ENCODE results near the gene MRM2. TPM values are rescaled to one million over a fixed set of nuclear protein-coding genes. Genes with fewer than 3 reads are reported as not detected.

MRM2 gene
- polyA plus RNA-seq, 2 of the 4 experiments (the other 2 are of a cell fraction): 35.6 to 44.0 TPM

GRCh38 chr7:2237109-2237602, 4.8 kb downstream of the MRM2 start:
- H3K4me2 ChIP-seq: no peak overlapping the region
- H3K27ac ChIP-seq: peak overlapping the region in 1 of 2 experiments; percentile 39; a peak in 2 of 6 replicates
- no peak for FAIRE-seq
- no peak overlapping the region for H3K4me3 ChIP-seq
- POLR2A ChIA-PET: interaction anchor here (1.3 kb wide), 1 partner anchor 11 kb away, joined by 3 read pairs; no protein-coding TSS in a partner anchor
- no peak for TF ChIP-seq BCL3 (IDR thresholded peaks at IDR 0.05)
- no peak for TF ChIP-seq CTCF (IDR thresholded peaks at IDR 0.05)
- WGBS (ENCODE audit: missing lambda C conversion rate): 94% methylated on average over 12 of the region's 12 CpGs
- no peaks in the 10 kb centered on the region for H3K9me3 ChIP-seq
- peaks cover 15% of the 10 kb centered on the region; the same call in 2 of the 3 replicates for H3K4me1 ChIP-seq
- no peak for DNase-seq (ENCODE audit: low read depth in 1 of 2, low spot score in 1 of 2)
- CTCF ChIA-PET: interaction anchor here (0.6 to 1.3 kb wide), 3 partner anchors 11 to 67 kb away, joined by 3 to 4 read pairs (median 3); no protein-coding TSS in a partner anchor
- no peak for ATAC-seq

- peaks cover 17% of the 10 kb centered on the region; the same call in 2 of the 3 replicates for H3K4me1 ChIP-seq
- H3K4me2 ChIP-seq: no peak overlapping the region; the same call in 2 of the 3 replicates
- ChIA-PET CTCF (interaction anchor here (0.7 to 2.9 kb wide), 3 partner anchors 12 to 570 kb away, joined by 3 to 6 read pairs (median 4); no protein-coding TSS in a partner anchor), POLR2A (interaction anchor here (0.7 kb wide), 1 partner anchor 8 kb away, joined by 3 read pairs; the partner anchor contains the start of genes MRM2 and NUDT1)
- TF ChIP-seq BHLHE40 (IDR thresholded peaks at IDR 0.05; ENCODE audit: low read depth, low read length): no peak
- no peak for TF ChIP-seq CBX2 (IDR thresholded peaks at IDR 0.05; ENCODE audit: borderline replicate concordance, low read depth)
- TF ChIP-seq NPAS2 (CRISPR knock-in tag; IDR thresholded peaks at IDR 0.05; ENCODE audit: borderline replicate concordance): no peak
- TF ChIP-seq PHF8 (IDR thresholded peaks at IDR 0.05; ENCODE audit: borderline replicate concordance, low read depth): no peak
- no peak for TF ChIP-seq ELK1 (IDR thresholded peaks at IDR 0.05; ENCODE audit: low read depth, low read length)
- TF ChIP-seq CEBPB (IDR thresholded peaks at IDR 0.05): no peak
- H3K4me3 ChIP-seq: no peak overlapping the region
- no peaks in the 10 kb centered on the region for H3K9me3 ChIP-seq
- no peak overlapping the region for H3K27ac ChIP-seq
- DNase-seq (ENCODE audit: low read depth in 1 of 2, low spot score in 1 of 2) (no peak), ATAC-seq (no peak), FAIRE-seq (no peak)
- 82% methylated on average over 3 of the region's 3 CpGs for WGBS (ENCODE audit: missing lambda C conversion rate)
Measured at GRCh38 chr7:2233926-2234325, 8.1 kb downstream of the MRM2 start.

- ChIA-PET CTCF (interaction anchor here (0.7 to 1.1 kb wide), 3 partner anchors 13 to 72 kb away, joined by 3 read pairs; no protein-coding TSS in a partner anchor), POLR2A (interaction anchor here (1.0 to 1.7 kb wide), 2 partner anchors 9 to 57 kb away, joined by 3 to 8 read pairs; partner anchors contain the start of genes MRM2 and NUDT1)
- no peak for FAIRE-seq
- no peak for TF ChIP-seq EHMT2 (IDR thresholded peaks at IDR 0.05; ENCODE audit: low read depth)
- TF ChIP-seq POLR2A (IDR thresholded peaks at IDR 0.05; ENCODE audit: low read length): peak; percentile 82
- TF ChIP-seq MAX (IDR thresholded peaks at IDR 0.05): peak; percentile 64
- no peak for TF ChIP-seq HOXB5 (CRISPR knock-in tag; IDR thresholded peaks at IDR 0.05)
- TF ChIP-seq ZC3H11A (IDR thresholded peaks at IDR 0.05): no peak
- peak; percentile 50; the same call in 1 of the 2 replicates for TF ChIP-seq PHF8 (IDR thresholded peaks at IDR 0.05; ENCODE audit: borderline replicate concordance, low read depth)
- TF ChIP-seq E2F6 (IDR thresholded peaks at IDR 0.05; ENCODE audit: borderline replicate concordance, low read depth): no peak
- TF ChIP-seq EHF (CRISPR knock-in tag; IDR thresholded peaks at IDR 0.05): no peak
- TF ChIP-seq HEYL (CRISPR knock-in tag; IDR thresholded peaks at IDR 0.05): no peak
- TF ChIP-seq PBX3 (IDR thresholded peaks at IDR 0.05): 0 out of 2 replicates have a peak, but pooled peaks have one; percentile 37
- peak; percentile 56 for TF ChIP-seq KDM5A (IDR thresholded peaks at IDR 0.05)
- no peak for TF ChIP-seq RNF2 (IDR thresholded peaks at IDR 0.05; ENCODE audit: borderline replicate concordance, low read depth)
- TF ChIP-seq HMGXB4 (CRISPR knock-in tag; IDR thresholded peaks at IDR 0.05; ENCODE audit: borderline replicate concordance): peak; percentile 51; the same call in 1 of the 2 replicates
- TF ChIP-seq HDAC2 (IDR thresholded peaks at IDR 0.05): no peak
- no peak for TF ChIP-seq ZSCAN20 (CRISPR knock-in tag; IDR thresholded peaks at IDR 0.05)
- no peak for TF ChIP-seq JUNB (IDR thresholded peaks at IDR 0.05)
Measured at GRCh38 chr7:2232766-2233520, 9.1 kb downstream of the MRM2 start, which contains the start of gene MAD1L1. TSS of gene MAD1L1 (minus strand) at chr7:2232945. CDS start at chr7:2230133, 2,812 bp downstream.

More at GRCh38 chr7:2232766-2233520, 9.1 kb downstream of the MRM2 start, which contains the start of gene MAD1L1:
- Histone ChIP-seq H3K9me3 (no peaks in the 10 kb centered on the region), H3K4me1 (peaks cover 17% of the 10 kb centered on the region; the same call in 2 of the 3 replicates), H3K4me2 (peak within 1 kb of the TSS; percentile 81), H3K4me3 (peak within 1 kb of the TSS; percentile 96), H3K27ac (peak within 1 kb of the TSS; percentile 92 to 97)
- ATAC-seq (peak; percentile 90 to 96), DNase-seq (ENCODE audit: low read depth in 1 of 2, low spot score in 1 of 2) (peak; percentile 87 to 90)
- under 1% methylated on average over 12 of the region's 63 CpGs for WGBS (ENCODE audit: missing lambda C conversion rate)

All from A549 (cell line).